ENCODE measurements around the gene RECQL5.

RECQL5 gene

GRCh38 chr17:75632863-75633485, 34.0 kb downstream of the RECQL5 start, which contains the start of gene SMIM5:
Gene SMIM5 (plus strand): TSS chr17:75633434. CDS start chr17:75640202, 6,768 bp downstream.
- FAIRE-seq, result no peak

- FAIRE-seq, result no peak
These were observed 34.5 kb downstream of the RECQL5 start for GRCh38 chr17:75632428-75632827.

DNA sequence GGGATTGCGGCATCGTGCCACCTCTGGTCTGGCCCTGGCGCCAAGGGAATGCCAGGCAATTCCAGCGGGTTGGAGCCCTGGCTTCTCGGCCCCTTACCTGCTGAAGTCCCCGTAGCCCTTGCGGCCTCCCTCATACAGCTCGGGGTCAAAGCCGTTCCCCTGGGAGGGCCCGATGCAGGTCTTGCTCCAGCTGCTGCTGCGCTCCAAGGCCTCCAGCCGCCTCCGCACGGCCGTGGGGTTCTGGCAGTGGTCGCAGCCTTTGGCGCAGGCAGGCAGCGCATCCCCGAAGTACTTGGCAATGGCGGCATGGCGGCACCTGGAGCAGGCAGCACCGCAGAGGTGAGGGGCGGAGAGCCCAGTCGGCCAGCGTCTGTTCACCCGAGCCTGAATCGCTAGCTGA, 35.6 kb downstream of the RECQL5 start:
- FAIRE-seq, result no peak

- FAIRE-seq, result no peak
These were observed 36.7 kb downstream of the RECQL5 start for GRCh38 chr17:75630071-75630917.

DNA sequence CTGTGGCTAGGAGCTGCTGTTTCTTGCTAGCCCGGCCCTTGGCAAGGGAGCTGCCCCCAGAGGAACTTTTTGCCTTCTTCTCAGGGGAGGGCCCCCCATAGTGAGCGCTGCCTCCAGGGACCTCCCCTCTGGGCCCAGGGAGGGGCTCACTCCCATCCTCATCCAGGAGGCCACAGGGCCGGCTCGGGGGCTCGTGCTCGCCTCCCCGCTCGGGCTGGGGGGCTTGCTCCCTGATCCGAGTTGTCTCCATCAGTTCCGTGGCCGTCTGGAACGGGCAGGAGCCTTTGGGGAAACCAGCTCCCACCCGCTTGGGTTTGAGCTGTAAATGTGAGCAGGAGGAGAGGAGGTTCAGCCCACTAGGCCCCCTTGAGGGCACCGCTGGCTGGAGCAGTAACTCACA, 37.8 kb downstream of the RECQL5 start:
- FAIRE-seq, result no peak

DNA sequence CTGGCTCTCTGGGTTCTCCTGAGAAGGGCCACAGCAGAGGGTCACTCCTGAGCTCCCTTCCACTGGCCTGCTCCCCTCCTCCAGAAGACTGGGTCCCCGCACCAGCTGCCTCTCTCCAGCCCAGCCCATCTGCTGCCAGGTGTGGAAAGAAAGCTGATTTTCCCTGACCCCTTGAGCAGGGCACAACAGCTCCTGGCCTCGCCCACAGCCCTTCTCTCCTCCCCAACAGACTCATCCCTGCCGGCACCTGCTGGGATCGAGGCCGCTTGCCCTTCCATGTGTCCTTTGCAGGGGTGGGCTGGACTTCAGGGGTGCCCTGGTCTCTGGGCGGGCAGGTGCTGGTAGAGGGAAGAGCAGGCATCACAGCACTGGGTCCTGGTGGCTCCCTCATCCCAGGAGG, 38.5 kb downstream of the RECQL5 start:
- no peak for FAIRE-seq

GRCh38 chr17:75627094-75627493, 39.9 kb downstream of the RECQL5 start:
- FAIRE-seq, result no peak

DNA sequence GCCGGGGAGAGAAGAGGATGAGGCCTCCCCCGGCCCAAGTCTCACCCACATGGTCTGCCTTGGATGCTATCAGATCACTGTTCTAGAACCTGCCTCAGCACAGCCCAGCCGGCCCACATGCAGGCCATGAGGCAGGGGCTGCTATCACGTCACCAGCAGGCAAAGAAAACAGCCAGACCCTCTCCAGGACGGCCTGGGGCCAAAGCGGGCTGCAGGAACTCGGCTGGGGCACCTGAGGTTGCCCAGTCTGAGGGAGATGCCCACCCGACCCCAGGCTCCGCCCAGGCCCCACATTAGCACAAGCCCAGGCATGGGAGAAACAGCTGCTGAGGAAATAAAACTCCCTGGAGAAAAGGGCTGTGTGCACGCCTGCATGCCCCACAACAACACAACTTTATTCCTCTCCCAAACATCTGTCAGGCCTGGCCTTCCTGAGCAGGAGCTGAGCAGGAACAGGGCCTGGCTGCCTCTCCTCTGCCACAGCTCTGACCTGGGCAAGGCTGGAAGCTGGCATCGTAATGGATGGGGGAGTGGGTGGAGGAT, 40.4 kb downstream of the RECQL5 start:
- FAIRE-seq, result no peak

GRCh38 chr17:75625813-75626486, 41.0 kb downstream of the RECQL5 start:
- FAIRE-seq, result no peak

DNA sequence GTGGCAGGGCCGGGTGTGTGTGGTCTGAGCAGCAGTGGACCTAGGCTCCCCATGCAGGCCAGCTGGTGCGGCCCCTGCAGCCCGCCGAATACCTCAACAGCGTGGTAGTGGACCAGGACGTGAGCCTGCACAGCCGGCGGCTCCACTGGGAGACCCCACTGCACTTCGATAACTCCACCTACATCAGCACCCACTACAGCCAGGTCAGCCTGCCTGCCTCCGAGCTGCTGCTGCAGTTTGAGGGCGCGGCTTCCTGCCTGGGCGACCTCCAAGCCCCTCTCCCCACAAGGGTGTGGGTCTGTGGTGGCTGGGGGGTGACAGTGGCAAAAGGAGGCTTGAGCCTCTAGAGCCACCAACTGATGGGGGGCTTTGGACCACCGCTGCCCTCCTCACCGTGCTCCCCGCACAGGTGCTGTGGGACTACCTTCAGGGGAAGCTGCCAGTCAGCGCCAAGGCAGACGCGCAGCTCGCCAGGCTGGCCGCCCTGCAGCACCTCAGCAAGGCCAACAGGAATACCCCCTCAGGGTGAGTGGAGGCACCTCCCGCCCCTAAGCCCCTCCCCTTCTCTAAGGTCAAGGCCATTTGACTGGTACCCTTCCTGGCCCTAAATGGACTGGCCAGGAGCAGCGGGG, 42.1 kb downstream of the RECQL5 start:
- no peak for FAIRE-seq

DNA sequence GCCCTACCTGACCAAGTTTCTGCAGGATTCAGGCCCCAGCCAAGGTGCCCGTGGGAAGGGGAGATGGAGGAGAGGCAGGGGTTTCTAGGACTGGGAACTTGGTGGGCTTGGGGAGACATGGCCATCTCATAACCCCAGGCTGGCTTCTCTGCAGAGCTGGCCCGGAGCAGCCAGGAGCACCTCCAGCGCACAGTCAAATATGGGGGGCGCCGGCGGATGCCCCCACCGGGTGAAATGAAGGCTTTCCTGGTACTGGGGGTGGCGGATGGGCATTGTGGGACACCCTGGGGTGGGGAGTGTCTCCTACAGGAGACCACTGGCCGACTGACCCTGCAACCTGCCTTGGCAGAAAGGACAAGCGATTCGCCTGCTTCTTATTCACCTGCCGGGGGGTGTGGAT, 42.9 kb downstream of the RECQL5 start:
- no peak for FAIRE-seq

- no peak for FAIRE-seq
These were observed 43.6 kb downstream of the RECQL5 start for GRCh38 chr17:75623386-75623785.

GRCh38 chr17:75622771-75623273, 44.1 kb downstream of the RECQL5 start:
- FAIRE-seq, result no peak

DNA sequence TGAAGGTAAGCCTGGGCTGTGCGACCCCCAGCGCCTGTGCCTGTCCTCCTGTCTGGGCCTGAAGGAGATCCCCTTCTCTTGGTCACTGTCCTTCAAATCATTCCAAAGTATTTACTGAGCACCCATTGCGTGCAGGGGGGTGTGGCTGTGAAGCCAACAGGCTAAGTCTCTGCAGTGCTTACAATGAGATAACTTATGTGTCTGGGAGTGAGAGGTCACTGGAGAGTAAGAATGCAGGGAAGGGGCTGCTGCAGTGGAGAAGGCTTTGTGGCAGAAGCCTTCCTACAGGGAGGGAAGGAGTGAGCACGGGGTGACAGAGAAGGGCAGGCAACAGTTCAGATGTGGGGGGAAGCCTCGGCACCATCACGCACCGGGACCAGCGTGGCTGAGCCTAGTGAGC, 44.9 kb downstream of the RECQL5 start:
- FAIRE-seq, result no peak

- FAIRE-seq, result no peak
These were observed 45.5 kb downstream of the RECQL5 start for GRCh38 chr17:75621489-75621888.

DNA sequence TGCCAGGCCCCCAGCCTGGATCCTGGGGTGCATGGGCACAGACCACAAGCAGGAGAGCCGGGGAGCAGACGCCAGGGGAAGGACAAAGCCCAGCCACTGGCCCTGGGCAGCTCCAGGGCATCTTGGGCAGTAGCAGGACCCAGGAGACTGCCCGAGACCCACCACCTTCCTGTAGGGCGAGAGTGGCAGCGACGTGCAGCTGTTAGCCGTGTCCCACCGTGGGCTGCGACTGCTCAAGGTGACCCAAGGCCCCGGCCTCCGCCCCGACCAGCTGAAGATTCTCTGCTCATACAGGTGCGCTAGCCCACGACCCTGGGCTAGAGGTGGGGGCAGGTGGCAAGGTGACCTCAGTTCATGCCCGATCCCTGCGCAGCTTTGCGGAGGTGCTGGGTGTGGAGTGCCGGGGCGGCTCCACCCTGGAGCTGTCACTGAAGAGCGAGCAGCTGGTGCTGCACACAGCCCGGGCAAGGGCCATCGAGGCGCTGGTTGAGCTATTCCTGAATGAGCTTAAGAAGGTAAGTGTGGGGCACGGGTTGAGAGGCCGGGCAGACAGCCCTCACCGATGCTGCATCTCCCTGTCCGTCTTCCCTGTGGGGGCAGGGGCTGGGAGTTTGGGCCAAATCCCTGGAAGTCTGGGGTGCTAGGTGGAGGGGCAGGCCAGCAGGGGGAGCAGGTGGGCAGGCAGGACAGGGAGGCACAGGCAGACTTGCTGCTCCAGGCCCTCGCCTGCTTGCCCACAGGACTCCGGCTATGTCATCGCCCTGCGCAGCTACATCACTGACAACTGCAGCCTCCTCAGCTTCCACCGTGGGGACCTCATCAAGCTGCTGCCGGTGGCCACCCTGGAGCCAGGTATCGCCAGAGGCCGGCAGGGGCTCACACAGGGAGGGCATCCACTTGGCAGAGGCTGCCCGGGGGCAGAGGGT, 47.2 kb downstream of the RECQL5 start:
- FAIRE-seq, result no peak

- no peak for FAIRE-seq
These were observed 49.3 kb downstream of the RECQL5 start for GRCh38 chr17:75617675-75618074.

- FAIRE-seq, result no peak
These were observed 49.7 kb downstream of the RECQL5 start for GRCh38 chr17:75617218-75617617.

DNA sequence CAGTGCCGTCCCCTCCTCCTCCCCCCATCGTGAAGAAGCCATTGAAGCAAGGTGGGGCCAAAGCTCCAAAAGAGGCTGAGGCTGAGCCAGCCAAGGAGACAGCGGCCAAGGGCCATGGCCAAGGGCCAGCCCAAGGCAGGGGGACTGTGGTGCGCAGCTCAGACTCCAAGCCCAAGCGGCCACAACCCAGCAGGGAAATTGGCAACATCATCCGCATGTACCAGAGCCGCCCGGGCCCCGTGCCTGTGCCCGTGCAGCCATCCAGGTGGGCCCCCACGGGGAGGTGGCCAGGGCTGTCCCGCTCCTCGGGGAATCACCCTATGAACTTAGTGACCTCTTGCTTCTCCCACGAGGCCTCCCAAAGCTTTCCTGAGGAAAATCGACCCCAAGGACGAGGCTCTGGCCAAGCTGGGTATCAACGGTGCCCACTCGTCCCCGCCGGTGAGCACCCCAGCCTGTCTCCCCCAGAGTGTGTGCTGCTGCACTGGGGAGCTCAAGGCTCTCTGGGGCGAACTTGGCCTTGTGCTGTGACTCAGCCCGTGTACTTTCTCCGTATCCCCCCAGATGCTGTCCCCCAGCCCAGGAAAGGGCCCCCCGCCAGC, 50.3 kb downstream of the RECQL5 start:
- no peak for FAIRE-seq

DNA sequence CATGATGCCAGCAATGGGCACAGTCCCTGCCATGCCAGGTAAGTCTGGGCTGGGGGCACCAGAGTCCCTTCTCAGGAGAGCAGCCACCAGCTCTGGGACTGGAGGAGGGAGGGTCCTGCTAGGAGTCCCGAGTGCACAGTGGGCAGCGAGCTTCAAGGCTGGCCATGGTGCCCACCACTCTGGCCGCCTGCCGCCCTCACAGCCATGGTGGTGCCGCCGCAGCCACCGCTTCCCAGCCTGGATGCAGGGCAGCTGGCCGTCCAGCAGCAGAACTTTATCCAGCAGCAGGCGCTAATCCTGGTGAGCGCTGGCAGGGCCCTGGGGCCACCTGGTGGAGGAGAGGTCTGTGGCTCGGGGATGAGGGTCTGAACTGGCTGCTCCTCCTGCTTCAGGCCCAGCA, 51.7 kb downstream of the RECQL5 start:
- FAIRE-seq, result no peak

DNA sequence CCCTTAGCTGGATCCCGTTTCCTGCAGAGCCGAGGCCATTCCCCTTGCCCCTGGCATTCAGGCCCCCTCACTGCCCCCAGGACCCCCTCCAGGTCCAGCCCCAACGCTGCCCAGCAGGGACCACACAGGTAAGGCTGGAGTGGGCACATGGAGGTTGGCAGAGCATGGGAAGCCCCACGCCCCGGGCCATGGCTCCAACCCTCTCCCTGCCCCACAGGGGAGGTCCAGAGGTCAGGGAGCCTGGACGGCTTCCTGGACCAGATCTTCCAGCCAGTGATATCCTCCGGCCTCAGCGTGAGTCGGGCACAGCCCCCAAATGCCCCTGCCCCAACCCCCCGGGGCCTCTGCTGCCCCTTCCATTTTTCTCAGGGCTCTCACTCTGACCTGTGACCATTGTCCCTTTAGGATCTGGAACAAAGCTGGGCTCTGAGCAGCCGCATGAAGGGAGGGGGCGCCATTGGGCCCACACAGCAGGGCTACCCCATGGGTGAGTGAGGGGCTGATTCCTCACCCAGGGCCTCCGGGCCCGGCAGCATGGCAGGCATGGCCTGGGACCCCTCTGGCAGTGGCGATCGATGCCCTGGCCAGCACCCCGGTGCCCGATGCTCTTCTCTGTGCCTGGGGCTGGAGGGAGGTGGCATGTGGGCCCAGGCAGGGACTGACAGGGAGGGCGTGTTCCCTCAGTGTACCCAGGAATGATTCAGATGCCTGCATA, 52.2 kb downstream of the RECQL5 start:
- no peak for FAIRE-seq

Measured in TTC549 (cell line).